PC-9 (cell line): ENCODE results near the gene TRIM28. TPM values are rescaled to one million over a fixed set of nuclear protein-coding genes. Genes with fewer than 3 reads are reported as not detected.
A peak's percentile ranks its signal among the peaks of the same experiment; 100 is the strongest.

Experiments
- BruUV-seq: library from RNA; stranded (reverse); fragments of 400-500 nt; replicated peaks from 2 replicates; lab custom pipeline; 2021; lab: Mats Ljungman, UMichigan
- CTCF ChIA-PET: fragments of 300-600 bp; sonication (Branson Sonifier 250); formaldehyde crosslinking; loops from one replicate; lab custom pipeline; 2022; ENCODE audit warnings: antibody characterized with exemption; lab: Charles Lee
- POLR2A ChIA-PET: fragments of 300-600 bp; sonication (Branson Sonifier 250); formaldehyde crosslinking; loops from one replicate; lab custom pipeline; 2022; ENCODE audit warnings: antibody characterized with exemption; ENCODE audit not compliant: unreplicated experiment; lab: Charles Lee
- DNase-seq, 2 experiments: peaks; one replicate each; pipeline versions ENCODE4 v3.0.0 to v3.0.0-alpha.2; 2015 to 2022; ENCODE audit warnings: mixed read lengths in 1 of 2
- H2AFZ ChIP-seq: fragments of 200-600 bp; sonication (generic); 2 replicates; pipeline ENCODE4 v1.8.1; 2017; ENCODE audit warnings: antibody characterized with exemption
- H3F3A ChIP-seq: fragments of 200-600 bp; sonication (generic); 2 replicates; pipeline ENCODE4 v1.8.1; 2017; ENCODE audit warnings: antibody characterized with exemption, mild to moderate bottlenecking, low read depth; ENCODE audit not compliant: insufficient read depth
- H3K27ac ChIP-seq: fragments of 200-600 bp; sonication (generic); 2 replicates; pipeline ENCODE4 v1.6.1; 2016; ENCODE audit warnings: mixed run types
- H3K27me3 ChIP-seq: fragments of 200-600 bp; sonication (generic); 2 replicates; pipeline ENCODE4 v1.6.1; 2016; ENCODE audit warnings: low read depth, mixed run types; ENCODE audit not compliant: insufficient read depth
- H3K36me3 ChIP-seq: fragments of 200-600 bp; sonication (generic); 2 replicates; pipeline ENCODE4 v1.6.1; 2016; ENCODE audit warnings: low read depth, mixed run types
- H3K4me1 ChIP-seq: fragments of 200-600 bp; sonication (generic); replicated peaks from 2 replicates; pipeline ENCODE4 v1.6.1; 2016; ENCODE audit warnings: mixed run types; ENCODE audit not compliant: insufficient read depth
- H3K4me2 ChIP-seq: fragments of 200-600 bp; sonication (generic); 2 replicates; pipeline ENCODE4 v1.6.1; 2017; ENCODE audit warnings: mixed run types
- H3K4me3 ChIP-seq: fragments of 200-600 bp; sonication (generic); 2 replicates; pipeline ENCODE4 v1.6.1; 2016; ENCODE audit warnings: mixed run types
- H3K79me2 ChIP-seq: fragments of 200-600 bp; sonication (generic); 2 replicates; pipeline ENCODE4 v1.6.1; 2017; ENCODE audit warnings: low read depth, mixed run types
- H3K9me2 ChIP-seq: fragments of 200-600 bp; sonication (generic); 2 replicates; pipeline ENCODE4 v1.8.1; 2017; ENCODE audit warnings: mild to moderate bottlenecking; ENCODE audit not compliant: insufficient read depth
- H3K9me3 ChIP-seq: fragments of 200-600 bp; sonication (generic); 2 replicates; pipeline ENCODE4 v1.8.1; 2016; ENCODE audit warnings: low read depth; ENCODE audit not compliant: insufficient read depth
- H4K20me1 ChIP-seq: fragments of 200-600 bp; sonication (generic); 2 replicates; pipeline ENCODE4 v1.8.1; 2017; ENCODE audit not compliant: insufficient read depth
- EZH2 ChIP-seq: fragments of 200-600 bp; sonication (generic); IDR thresholded peaks from 2 replicates; pipeline ENCODE4 v1.8.0; 2017; ENCODE audit warnings: antibody characterized with exemption, low read depth
- intact Hi-C: fragments of 100-400 bp; cut with micrococcal nuclease; formaldehyde crosslinking; loops from one replicate; pipeline ENCODE4 v1.10.0; 2022; ENCODE audit not compliant: unreplicated experiment
- total RNA-seq: library from RNA; stranded (reverse); gene quantifications from 2 replicates; pipeline ENCODE4 v1.2.3, GENCODE V29; 2021
- TF ChIP-seq, protein P1 (sequence below): fragments of 200-600 bp; sonication (generic); conservative IDR thresholded peaks from 2 replicates; pipeline ENCODE4 v1.6.1; 2017; ENCODE audit warnings: mixed run types, antibody characterized with exemption, mild to moderate bottlenecking, moderate library complexity

Gene TRIM28
- total RNA-seq, 1 experiment from 2014 or later = 322 TPM

DNA sequence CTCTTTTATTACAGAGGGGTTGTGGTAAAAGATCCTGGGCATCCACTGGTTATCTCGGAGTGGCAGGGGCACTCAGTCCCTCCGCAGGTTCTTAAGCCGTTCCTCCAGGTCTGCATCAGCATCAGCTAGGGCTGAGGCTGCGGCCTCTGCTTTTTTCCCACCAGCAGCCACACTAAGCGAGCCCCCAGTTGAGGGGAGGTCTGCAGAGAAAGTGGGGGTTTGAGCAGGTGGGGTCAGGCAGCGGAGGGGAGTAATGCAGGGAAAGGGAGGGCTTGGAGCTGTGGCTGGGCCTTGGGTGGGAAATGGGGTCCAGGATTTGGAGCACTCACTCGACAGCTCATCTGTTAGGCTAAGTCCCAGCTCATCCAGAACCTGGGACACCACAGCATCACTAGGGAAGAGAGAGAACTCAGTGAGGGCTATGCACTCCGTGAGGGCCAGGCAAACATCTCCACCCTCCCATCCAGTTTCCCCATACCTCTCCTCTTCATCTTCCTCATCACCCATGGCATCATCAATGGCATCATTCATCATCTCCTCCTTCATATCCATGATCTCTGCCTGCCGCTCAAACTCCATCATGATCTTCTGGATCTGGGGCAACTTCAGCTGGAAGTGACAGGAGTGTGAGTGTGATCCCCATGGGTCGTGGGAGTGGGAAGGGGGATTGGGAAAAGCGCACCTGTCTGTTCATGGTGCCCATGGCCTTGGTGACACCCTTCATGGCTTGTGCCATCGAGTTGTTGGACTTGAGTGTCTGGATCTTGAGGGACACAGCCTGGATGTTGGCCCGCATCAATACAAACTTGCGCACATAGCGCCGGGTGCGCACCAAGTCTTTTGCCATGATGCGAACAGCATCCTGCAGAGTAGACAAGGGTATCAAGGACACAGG is 8.0 kb downstream of the TRIM28 start:
- no peaks in the 10 kb centered on the region for H3K27me3 ChIP-seq
- ChIA-PET POLR2A (no interaction called here), CTCF (no interaction called here)
- peaks cover 9% of the 10 kb centered on the region; the same call in 1 of the 2 replicates for H4K20me1 ChIP-seq
- peaks cover 36% of the 10 kb centered on the region for H3K79me2 ChIP-seq
- intact Hi-C loops = no loop called here
- no peaks in the 10 kb centered on the region for H3K9me2 ChIP-seq
- H2AFZ ChIP-seq = no peak overlapping the region
- no peak overlapping the region for H3K4me2 ChIP-seq
- peaks cover 22% of the 10 kb centered on the region; the same call in 1 of the 2 replicates for H3F3A ChIP-seq
- DNase-seq = no peak
- TSS peak; percentile 54 for BruUV-seq
- H3K4me1 ChIP-seq = peaks cover 7% of the 10 kb centered on the region; the same call in 1 of the 2 replicates
- no peaks in the 10 kb centered on the region for H3K9me3 ChIP-seq
- no peak for TF ChIP-seq EZH2
- TF ChIP-seq, protein P1, sequence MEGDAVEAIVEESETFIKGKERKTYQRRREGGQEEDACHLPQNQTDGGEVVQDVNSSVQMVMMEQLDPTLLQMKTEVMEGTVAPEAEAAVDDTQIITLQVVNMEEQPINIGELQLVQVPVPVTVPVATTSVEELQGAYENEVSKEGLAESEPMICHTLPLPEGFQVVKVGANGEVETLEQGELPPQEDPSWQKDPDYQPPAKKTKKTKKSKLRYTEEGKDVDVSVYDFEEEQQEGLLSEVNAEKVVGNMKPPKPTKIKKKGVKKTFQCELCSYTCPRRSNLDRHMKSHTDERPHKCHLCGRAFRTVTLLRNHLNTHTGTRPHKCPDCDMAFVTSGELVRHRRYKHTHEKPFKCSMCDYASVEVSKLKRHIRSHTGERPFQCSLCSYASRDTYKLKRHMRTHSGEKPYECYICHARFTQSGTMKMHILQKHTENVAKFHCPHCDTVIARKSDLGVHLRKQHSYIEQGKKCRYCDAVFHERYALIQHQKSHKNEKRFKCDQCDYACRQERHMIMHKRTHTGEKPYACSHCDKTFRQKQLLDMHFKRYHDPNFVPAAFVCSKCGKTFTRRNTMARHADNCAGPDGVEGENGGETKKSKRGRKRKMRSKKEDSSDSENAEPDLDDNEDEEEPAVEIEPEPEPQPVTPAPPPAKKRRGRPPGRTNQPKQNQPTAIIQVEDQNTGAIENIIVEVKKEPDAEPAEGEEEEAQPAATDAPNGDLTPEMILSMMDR = no peak
- H3K4me3 ChIP-seq = no peak overlapping the region
- peaks cover 5% of the 10 kb centered on the region; the same call in 1 of the 2 replicates for H3K36me3 ChIP-seq
- H3K27ac ChIP-seq = no peak overlapping the region

DNA sequence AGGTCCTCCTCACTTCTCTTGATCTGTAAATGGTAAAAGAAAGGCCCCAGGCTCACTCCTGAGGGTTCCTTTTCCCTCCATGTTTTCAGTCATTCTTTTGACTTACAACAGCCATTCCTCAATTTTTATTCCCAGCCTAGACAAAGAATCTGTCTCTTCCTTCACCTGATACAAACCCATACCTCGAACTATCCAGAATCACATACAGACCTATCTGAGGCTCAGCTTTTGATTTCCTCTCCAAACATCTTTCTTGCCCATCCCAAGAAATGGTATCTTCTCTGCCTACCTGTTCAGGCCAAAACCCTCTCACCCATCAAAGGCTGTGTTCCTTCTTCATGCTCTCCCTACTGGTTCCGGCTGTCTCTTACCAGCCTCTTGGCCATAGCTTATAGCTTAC is 8.8 kb downstream of the TRIM28 start:
- ChIA-PET CTCF (no interaction called here), POLR2A (no interaction called here)
- TF ChIP-seq EZH2 = no peak
- TF ChIP-seq, protein P1 = no peak
- Histone ChIP-seq H3F3A (peaks cover 22% of the 10 kb centered on the region; the same call in 1 of the 2 replicates), H3K36me3 (0 out of 2 replicates have a peak, but pooled peaks cover under 1% of the 10 kb centered on the region), H3K4me1 (peaks cover 7% of the 10 kb centered on the region; the same call in 1 of the 2 replicates), H2AFZ (no peak overlapping the region), H3K9me2 (no peaks in the 10 kb centered on the region), H3K9me3 (no peaks in the 10 kb centered on the region), H3K79me2 (peaks cover 27% of the 10 kb centered on the region), H3K27ac (no peak overlapping the region), H3K4me2 (no peak overlapping the region), H3K27me3 (no peaks in the 10 kb centered on the region), H3K4me3 (no peak overlapping the region), H4K20me1 (peaks cover under 1% of the 10 kb centered on the region; the same call in 1 of the 2 replicates)
- no peak for DNase-seq
- no TSS peak for BruUV-seq
- intact Hi-C loops = no loop called here

DNA sequence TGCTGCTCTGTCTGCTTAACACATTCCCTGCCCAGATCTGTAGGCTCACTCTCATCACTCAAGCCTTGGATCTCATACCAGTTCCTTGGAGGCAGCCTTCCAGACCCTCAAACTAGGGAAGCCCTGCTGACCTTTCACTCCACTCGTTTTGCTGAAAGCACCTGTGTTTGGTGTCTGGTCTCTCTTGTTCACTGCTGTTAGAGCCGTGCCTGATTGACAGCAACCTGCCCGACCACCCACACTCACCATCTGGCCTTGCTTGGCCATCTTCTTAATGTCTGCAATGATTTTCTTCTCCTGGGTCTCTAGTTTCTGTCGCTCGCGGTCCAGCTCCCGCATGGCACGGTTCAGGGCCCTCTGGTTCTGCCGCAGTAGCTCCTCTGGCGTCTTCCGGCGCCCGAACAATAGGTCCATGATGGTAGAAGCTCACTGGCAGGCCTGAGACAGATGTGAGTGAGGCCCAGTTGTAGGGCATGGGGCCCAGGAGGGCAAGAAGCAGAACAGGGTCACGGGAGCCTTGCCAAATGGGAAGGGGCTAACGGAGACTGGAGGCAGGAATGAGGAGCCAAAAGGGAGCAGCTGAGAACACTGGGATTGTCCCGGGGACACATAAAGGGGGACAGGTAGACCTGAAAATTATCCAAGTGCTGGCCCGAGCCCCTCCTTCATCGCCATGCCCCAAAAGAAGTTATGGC is 10.1 kb downstream of the TRIM28 start:
- H3F3A ChIP-seq = peaks cover 22% of the 10 kb centered on the region; the same call in 1 of the 2 replicates
- no peaks in the 10 kb centered on the region for H4K20me1 ChIP-seq
- peaks cover 17% of the 10 kb centered on the region for H3K79me2 ChIP-seq
- no peaks in the 10 kb centered on the region for H3K9me2 ChIP-seq
- no peaks in the 10 kb centered on the region for H3K9me3 ChIP-seq
- H3K27me3 ChIP-seq = no peaks in the 10 kb centered on the region
- peaks cover 7% of the 10 kb centered on the region; the same call in 1 of the 2 replicates for H3K4me1 ChIP-seq
- H3K4me2 ChIP-seq = peak overlapping the region; percentile 82
- no TSS peak for BruUV-seq
- no peak overlapping the region for H2AFZ ChIP-seq
- no peaks in the 10 kb centered on the region for H3K36me3 ChIP-seq
- no peak for DNase-seq
- CTCF ChIA-PET = no interaction called here
- TF ChIP-seq, protein P1 = no peak
- no peak for TF ChIP-seq EZH2
- peak overlapping the region; percentile 41; the same call in 1 of the 2 replicates for H3K27ac ChIP-seq
- H3K4me3 ChIP-seq = peak overlapping the region; percentile 73
- POLR2A ChIA-PET = no interaction called here
- intact Hi-C loops = no loop called here
